Fibroblast of lung (primary cell): ENCODE measurements around the gene CEP128. TPM values are rescaled to one million over a fixed set of nuclear protein-coding genes. Genes with fewer than 3 reads are reported as not detected.

Source experiments
- DNase-seq, 2 donors: peaks; one replicate each; pipeline versions ENCODE4 v3.0.0 to v3.0.0-alpha.2; 2010; ENCODE audit warnings: low read depth in 2 of 2
- H2AFZ ChIP-seq: 2 replicates; pipeline ENCODE4 v1.5.1; 2012; ENCODE audit warnings: low read length, control low read depth, inconsistent platforms
- H3K27ac ChIP-seq: 2 replicates; pipeline ENCODE4 v1.5.1; 2011; ENCODE audit warnings: low read length, control low read depth; ENCODE audit not compliant: insufficient read depth
- H3K27me3 ChIP-seq: 2 replicates; pipeline ENCODE4 v1.5.1; 2011; ENCODE audit warnings: mild to moderate bottlenecking, low read length; ENCODE audit not compliant: control insufficient read depth, insufficient read depth
- H3K36me3 ChIP-seq: 2 replicates; pipeline ENCODE4 v1.5.1; 2011; ENCODE audit warnings: low read length; ENCODE audit not compliant: control insufficient read depth, insufficient read depth
- H3K4me1 ChIP-seq: 2 replicates; pipeline ENCODE4 v1.5.1; 2011; ENCODE audit warnings: low read length; ENCODE audit not compliant: control insufficient read depth, insufficient read depth; ENCODE audit errors: extremely low read depth
- H3K4me2 ChIP-seq: 2 replicates; pipeline ENCODE4 v1.5.1; 2011; ENCODE audit warnings: low read length, control low read depth; ENCODE audit not compliant: insufficient read depth; ENCODE audit errors: extremely low read depth
- H3K4me3 ChIP-seq, 4 experiments: fragments of 200-600 bp in 1 of 4; sonication (generic) in 1 of 4; replicated peaks in 1 of 4; 2 replicates each; pipeline ENCODE4 v1.5.1; 2011 to 2016; ENCODE audit warnings: low read length in 4 of 4, low read depth in 3 of 4, mild to moderate bottlenecking in 3 of 4, control low read depth in 2 of 4, inconsistent platforms in 1 of 4, mixed read lengths in 1 of 4; ENCODE audit not compliant: insufficient read depth in 1 of 4; ENCODE audit errors: control extremely low read depth in 1 of 4
- H3K79me2 ChIP-seq: 2 replicates; pipeline ENCODE4 v1.5.1; 2012; ENCODE audit warnings: mild to moderate bottlenecking, low read length, inconsistent platforms; ENCODE audit not compliant: control insufficient read depth, insufficient read depth
- H3K9ac ChIP-seq: 2 replicates; pipeline ENCODE4 v1.5.1; 2011; ENCODE audit warnings: mild to moderate bottlenecking, low read length, control low read depth; ENCODE audit not compliant: insufficient read depth
- H3K9me3 ChIP-seq: 2 replicates; pipeline ENCODE4 v1.5.1; 2012; ENCODE audit warnings: low read depth, low read length; ENCODE audit not compliant: control insufficient read depth, insufficient read depth
- H4K20me1 ChIP-seq: 2 replicates; pipeline ENCODE4 v1.5.1; 2011; ENCODE audit warnings: low read length; ENCODE audit not compliant: control insufficient read depth, insufficient read depth; ENCODE audit errors: extremely low read depth
- EZH2 ChIP-seq: IDR thresholded peaks from 2 replicates; pipeline ENCODE4 v1.5.1; 2012; ENCODE audit warnings: low read length, control low read depth, mild to moderate bottlenecking; ENCODE audit errors: missing control alignments
- polyA plus RNA-seq, 2 donors: library from polyadenylated mRNA; depleted of rRNA in 1 of 2; stranded (reverse) in 1 of 2; unstranded in 1 of 2; fragments of >200 nt; gene quantifications; 2 replicates each; pipeline ENCODE4 v1.2.1, GENCODE V29; 2011 to 2012; ENCODE audit warnings: missing spikeins in 1 of 2
- total RNA-seq: library from RNA; depleted of rRNA; stranded (reverse); fragments of >200 nt; gene quantifications from 2 replicates; pipeline ENCODE4 v1.2.1, GENCODE V29; 2014
- TF ChIP-seq, protein P1 (sequence below), 2 donors: IDR thresholded peaks in 1 of 2; conservative IDR thresholded peaks in 1 of 2; 1 replicate in 1 of 2; 2 replicates in 1 of 2; pipeline ENCODE4 v1.5.1; 2011 to 2012; ENCODE audit warnings: low read length in 2 of 2, control low read depth in 1 of 2, inconsistent platforms in 1 of 2, low read depth in 1 of 2, mild to moderate bottlenecking in 1 of 2

CEP128 gene
- total and polyA plus RNA-seq, 2 donors (not counting 1 experiment from before 2014, with no cell fraction given), result 1.3 to 7.8 TPM

DNA sequence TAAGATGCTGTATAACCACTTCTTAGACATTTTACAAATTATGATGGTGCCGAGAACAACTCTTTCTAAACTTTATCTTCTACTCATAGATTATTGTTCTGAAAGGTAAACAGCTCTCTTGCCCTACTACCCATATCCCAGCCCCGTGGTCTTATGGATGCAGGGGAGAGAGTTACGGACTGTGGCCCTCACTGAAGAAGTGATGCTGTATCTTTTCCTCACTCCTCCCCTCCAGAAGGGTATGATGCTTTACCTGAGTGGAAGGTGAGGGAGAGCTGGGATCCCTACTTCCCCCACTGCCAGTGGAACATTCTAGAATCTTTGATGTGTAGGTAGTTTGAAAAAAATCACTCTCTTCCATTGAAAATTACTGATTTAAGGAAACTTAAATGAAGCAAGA lies 17.4 kb upstream of the CEP128 start:
- H3K36me3 ChIP-seq, result no peaks in the 10 kb centered on the region
- no peaks in the 10 kb centered on the region for H4K20me1 ChIP-seq
- no peaks in the 10 kb centered on the region for H3K4me1 ChIP-seq
- no peak overlapping the region for H3K4me3 ChIP-seq
- H3K27me3 ChIP-seq, result peaks cover 22% of the 10 kb centered on the region
- H3K9ac ChIP-seq, result no peak overlapping the region
- H3K79me2 ChIP-seq, result no peaks in the 10 kb centered on the region
- H3K4me2 ChIP-seq, result no peak overlapping the region
- no peak for DNase-seq
- TF ChIP-seq, protein P1, sequence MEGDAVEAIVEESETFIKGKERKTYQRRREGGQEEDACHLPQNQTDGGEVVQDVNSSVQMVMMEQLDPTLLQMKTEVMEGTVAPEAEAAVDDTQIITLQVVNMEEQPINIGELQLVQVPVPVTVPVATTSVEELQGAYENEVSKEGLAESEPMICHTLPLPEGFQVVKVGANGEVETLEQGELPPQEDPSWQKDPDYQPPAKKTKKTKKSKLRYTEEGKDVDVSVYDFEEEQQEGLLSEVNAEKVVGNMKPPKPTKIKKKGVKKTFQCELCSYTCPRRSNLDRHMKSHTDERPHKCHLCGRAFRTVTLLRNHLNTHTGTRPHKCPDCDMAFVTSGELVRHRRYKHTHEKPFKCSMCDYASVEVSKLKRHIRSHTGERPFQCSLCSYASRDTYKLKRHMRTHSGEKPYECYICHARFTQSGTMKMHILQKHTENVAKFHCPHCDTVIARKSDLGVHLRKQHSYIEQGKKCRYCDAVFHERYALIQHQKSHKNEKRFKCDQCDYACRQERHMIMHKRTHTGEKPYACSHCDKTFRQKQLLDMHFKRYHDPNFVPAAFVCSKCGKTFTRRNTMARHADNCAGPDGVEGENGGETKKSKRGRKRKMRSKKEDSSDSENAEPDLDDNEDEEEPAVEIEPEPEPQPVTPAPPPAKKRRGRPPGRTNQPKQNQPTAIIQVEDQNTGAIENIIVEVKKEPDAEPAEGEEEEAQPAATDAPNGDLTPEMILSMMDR (conservative IDR thresholded peaks at IDR 0.05 in 1 of 2, IDR thresholded peaks at IDR 0.05 in 1 of 2; ENCODE audit: low read depth in 1 of 2, low read length in 2 of 2), result no peak
- no peak for TF ChIP-seq EZH2
- no peak overlapping the region for H2AFZ ChIP-seq
- no peak overlapping the region for H3K27ac ChIP-seq
- no peaks in the 10 kb centered on the region for H3K9me3 ChIP-seq

DNA sequence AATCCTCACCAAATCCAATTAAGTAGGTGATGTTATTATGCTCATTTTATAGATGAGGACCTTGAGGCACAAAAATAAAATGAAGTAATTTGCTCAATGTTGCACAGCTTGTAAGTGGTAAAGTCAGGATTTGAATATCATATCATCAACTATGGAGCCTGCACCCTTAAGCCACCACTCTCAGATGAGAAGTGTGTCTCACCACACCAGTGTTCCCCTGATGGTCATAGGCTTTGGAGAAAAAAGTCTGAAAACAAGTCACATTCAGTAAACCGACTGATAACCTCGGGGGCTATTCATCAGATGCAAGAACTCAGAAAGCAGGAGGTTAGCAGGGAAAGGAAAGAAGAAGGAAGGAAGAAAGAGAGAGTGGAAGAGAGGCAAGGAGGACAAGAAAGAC lies 16.7 kb upstream of the CEP128 start:
- Histone ChIP-seq H3K4me1 (no peaks in the 10 kb centered on the region), H4K20me1 (no peaks in the 10 kb centered on the region), H3K9ac (no peak overlapping the region), H3K4me2 (no peak overlapping the region), H3K36me3 (no peaks in the 10 kb centered on the region), H3K27me3 (peaks cover 22% of the 10 kb centered on the region), H2AFZ (no peak overlapping the region), H3K4me3 (no peak overlapping the region), H3K79me2 (no peaks in the 10 kb centered on the region), H3K9me3 (no peaks in the 10 kb centered on the region), H3K27ac (no peak overlapping the region)
- no peak for DNase-seq
- TF ChIP-seq EZH2, result no peak
- TF ChIP-seq, protein P1 (conservative IDR thresholded peaks at IDR 0.05 in 1 of 2, IDR thresholded peaks at IDR 0.05 in 1 of 2; ENCODE audit: low read depth in 1 of 2, low read length in 2 of 2), result no peak

DNA sequence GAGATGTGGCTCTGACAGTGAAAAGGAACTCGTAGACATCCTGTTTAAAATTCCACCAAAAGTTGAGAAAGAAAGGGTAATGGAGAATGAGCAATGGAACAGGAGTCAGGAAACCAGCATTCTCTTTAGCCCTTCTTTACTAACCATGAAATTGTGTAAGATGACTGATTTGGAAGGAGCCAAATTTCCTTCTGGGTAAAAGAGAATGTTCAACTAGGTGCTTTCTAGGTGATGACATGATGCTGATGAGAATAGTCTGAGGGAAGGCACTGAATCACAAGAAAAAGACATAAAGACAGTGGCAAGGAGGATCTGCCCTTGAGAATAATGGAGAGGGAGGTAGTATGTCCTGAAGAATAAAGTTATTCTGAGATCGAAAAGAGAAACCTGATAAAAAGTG lies 16.1 kb upstream of the CEP128 start:
- no peak overlapping the region for H2AFZ ChIP-seq
- no peaks in the 10 kb centered on the region for H4K20me1 ChIP-seq
- H3K79me2 ChIP-seq, result no peaks in the 10 kb centered on the region
- DNase-seq, result no peak
- no peak overlapping the region for H3K9ac ChIP-seq
- H3K4me2 ChIP-seq, result no peak overlapping the region
- no peaks in the 10 kb centered on the region for H3K4me1 ChIP-seq
- H3K36me3 ChIP-seq, result no peaks in the 10 kb centered on the region
- TF ChIP-seq, protein P1 (conservative IDR thresholded peaks at IDR 0.05 in 1 of 2, IDR thresholded peaks at IDR 0.05 in 1 of 2; ENCODE audit: low read depth in 1 of 2, low read length in 2 of 2), result no peak
- TF ChIP-seq EZH2, result no peak
- no peak overlapping the region for H3K4me3 ChIP-seq
- H3K27me3 ChIP-seq, result peaks cover 22% of the 10 kb centered on the region
- no peaks in the 10 kb centered on the region for H3K9me3 ChIP-seq
- no peak overlapping the region for H3K27ac ChIP-seq
